HG02763 (cell line): ENCODE data around the gene CCDC88C.
A peak's percentile ranks its signal among the peaks of the same experiment; 100 is the strongest.

Source experiments
- ATAC-seq: cut with Tn5 transposase; IDR thresholded peaks from one replicate; pipeline ENCODE4 v1.9.1; 2021; ENCODE audit warnings: mild to moderate bottlenecking, moderate library complexity; ENCODE audit not compliant: unreplicated experiment

CCDC88C gene

GRCh38 chr14:91351512-91351862, 66.1 kb downstream of the CCDC88C start:
- ATAC-seq = no peak

- peak; percentile 55 for ATAC-seq
Observed at GRCh38 chr14:91350813-91351511, 66.7 kb downstream of the CCDC88C start.

DNA sequence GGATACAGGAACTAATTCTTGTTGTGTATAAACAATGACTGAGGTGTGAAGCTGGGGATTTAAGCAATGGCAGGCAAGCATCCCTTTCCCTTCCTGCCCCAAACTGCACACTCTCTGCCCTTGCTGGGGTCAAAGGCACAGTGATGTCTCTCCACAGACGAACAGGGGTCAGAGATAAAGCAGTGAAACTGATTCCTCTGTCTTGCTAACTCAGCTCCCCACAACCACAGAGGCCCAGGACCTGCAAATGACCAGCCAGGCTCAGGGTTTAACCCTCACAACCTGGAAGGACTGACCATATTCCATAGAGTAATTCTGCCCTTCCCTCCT, 67.2 kb downstream of the CCDC88C start:
- peak; percentile 1 for ATAC-seq

DNA sequence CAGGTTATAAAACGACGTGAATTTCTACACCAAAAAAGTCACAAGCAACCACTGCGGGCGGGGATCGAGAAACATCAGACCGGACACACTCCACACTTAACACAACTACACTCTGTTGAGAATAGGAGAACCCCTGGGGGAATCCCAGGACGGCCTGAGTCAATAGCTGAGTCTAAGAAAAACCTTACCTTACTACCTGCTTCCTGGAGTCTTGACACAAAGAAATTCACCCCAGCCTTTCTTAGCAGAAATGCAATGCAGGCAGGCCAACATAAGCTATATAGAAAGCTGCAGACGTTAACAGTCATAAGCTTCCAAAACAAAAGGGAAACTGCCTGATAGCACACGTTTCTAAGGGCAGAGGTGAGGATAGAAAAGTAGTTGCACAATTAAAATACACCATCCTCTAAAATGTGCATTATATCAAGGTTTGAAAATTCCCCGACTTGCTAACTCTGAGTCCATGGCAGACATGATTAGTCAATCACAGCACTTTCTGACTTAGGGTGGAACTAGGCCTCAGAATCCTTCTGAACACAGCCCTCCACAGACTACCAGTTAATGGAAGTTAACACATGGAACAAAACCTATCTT, 68.0 kb downstream of the CCDC88C start:
- ATAC-seq = peak; percentile 54

DNA sequence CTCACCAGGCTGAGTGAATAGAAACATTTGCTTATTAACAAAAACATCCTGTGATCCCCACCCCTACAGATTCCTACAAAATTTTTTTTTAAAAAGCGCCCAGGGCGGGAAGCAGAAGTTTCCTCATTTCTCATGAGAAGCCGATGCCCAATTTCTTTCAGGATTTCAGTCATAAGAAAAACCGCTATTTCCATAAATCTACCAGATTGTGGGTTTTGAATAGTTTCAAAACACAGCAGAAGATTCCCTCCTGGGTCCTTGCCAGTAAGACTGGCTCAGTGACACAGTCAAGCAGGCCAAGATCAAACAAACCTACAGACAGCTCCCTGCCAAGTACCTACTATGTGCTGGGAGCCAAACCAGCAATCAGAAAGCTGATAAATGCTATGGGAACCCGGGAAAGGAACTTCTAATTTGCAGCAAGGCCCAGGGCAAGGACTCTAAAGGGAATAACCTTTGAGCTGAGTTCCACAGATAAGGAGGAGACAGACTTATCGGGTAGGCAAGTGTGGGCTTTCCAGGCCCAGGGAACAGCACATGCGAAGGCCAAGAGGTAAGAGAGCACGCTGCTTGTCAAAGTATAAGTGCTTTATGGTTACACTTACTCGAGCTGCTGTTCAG, 68.7 kb downstream of the CCDC88C start:
- ATAC-seq = no peak

DNA sequence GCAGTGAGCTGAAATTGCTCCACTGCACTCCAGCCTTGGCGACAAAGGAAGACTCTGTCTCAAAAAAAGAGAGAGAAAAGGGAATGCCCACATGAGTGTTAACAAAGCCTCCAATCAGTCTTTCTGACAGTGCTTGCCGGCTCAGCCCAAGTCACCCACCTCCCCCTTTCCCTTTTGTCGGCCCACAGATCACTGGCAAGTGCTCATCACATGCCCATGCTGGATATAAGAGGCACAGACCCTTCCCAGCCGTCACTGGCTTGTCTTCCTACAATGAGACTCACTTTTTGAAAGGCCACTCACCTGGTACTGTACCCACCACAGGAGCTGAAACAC, 70.8 kb downstream of the CCDC88C start:
- ATAC-seq = no peak

GRCh38 chr14:91344096-91344495, 73.5 kb downstream of the CCDC88C start:
- no peak for ATAC-seq

GRCh38 chr14:91343051-91343450, 74.6 kb downstream of the CCDC88C start:
- ATAC-seq = no peak

DNA sequence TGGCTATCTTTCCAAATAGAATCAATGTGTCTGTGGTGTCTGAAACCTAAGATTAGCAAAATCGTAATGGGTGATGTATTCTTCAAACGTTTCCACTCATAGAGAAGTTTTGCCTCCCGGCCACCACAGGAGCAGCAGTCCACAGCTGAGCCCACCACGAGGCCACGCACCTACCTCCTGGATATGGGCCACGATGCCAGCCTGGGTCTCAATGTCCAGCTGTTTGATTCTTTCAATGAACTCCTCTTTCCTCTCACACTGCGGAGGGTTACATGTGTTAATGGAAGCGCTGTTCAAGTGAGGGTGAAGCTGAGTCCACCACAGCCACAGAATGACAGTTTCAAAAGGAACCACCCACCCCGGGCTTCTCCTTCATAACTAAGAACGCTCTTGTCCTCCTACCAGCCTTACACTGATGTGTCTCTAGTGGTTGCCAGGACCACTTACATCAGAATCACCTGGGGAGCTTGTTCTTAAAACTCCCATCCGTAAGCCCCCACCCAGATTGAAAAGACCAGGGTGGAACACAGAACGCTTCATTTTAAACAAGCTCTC, 75.3 kb downstream of the CCDC88C start:
- no peak for ATAC-seq

DNA sequence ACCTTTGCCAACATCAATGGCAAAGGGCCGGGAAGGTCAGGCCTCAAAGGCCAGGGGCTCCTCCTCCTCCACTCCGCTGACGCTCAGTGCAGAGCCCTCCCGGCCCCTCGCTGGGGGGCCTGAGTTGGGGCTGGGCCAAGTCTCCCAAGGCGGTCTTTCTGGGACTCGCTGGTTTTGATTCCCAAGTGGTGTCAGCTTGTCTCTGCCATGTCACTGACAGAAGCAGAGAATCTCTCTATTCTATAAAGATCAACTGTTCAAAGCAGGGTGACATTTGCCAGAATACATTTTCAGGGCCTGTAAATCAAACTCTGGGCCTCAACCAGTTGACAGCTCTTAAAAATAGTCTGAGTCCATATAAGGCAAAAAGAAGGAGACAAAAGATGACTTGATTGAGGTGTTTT, 75.9 kb downstream of the CCDC88C start:
- ATAC-seq = no peak

DNA sequence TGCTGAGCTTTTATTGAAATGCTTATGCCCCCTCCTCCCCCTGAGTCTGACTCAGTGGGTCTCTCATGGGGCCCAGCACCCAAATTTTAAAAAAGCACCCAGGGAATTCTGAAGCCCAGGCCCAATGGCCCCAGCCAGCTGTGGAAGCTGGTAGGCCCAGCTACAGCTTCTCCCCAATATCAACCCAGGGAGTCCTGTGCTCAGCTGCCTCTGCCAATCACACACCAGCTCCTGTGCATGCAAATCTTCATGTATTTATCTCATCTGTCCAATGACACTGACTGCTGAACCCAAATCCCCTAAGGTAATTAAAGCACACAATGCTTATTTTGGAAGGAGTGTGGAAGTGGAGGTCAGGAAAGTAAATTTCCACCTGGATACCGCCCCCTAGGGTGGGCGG, 76.3 kb downstream of the CCDC88C start:
- ATAC-seq = no peak

DNA sequence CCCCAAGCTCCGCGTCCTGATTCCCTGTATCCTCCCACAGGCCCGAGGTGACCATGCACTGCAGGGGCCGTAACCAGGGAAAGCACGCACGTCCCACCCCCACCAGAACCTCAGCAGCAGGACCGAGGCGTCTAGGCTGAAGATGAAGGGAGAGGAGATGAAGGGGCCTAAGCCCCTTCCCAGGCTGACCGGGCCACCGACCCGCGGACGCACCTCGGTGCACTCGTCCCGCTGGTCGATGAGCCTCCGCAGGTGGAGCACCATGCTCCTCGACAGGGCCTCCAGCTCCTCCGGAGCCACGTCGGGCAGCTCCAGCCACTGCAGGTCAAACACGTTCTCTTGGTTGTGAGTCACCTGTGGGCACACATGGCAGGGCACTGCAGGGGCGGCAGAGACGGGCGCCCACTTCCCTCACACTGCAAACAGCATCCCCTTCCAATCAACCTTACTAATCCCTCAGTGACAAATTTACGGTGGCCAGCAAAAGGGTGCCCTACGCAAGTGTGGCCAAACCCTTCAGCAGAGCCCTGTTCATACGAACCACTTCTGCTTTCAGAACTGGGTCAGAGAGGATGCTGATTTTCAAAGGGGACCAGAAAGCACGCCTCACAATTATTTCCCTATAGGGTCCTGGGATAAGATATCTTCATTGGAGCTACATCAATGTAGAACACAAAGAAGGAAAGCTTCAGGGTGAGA, 77.8 kb downstream of the CCDC88C start:
- no peak for ATAC-seq

GRCh38 chr14:91339076-91339475, 78.5 kb downstream of the CCDC88C start:
- ATAC-seq = no peak

GRCh38 chr14:91338379-91338778, 79.2 kb downstream of the CCDC88C start:
- ATAC-seq = no peak

- no peak for ATAC-seq
Observed at GRCh38 chr14:91337699-91338335, 79.8 kb downstream of the CCDC88C start.

DNA sequence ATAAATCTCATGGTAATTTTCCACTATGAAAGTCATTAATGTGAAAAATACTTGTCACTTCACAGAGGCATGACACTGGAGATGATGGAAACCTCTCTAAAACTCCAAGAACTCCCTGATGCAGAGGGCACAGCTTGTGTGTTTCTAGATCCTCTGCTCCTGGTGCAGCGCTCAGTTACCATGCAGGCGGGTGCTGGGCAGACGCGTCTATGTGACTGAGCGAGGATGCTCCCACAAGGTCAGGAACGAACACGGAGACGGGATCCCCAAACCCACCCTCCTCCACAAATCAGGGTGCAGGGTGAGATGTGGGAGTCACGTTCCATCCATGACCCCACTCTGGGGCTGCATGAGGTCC, 81.5 kb downstream of the CCDC88C start:
- no peak for ATAC-seq

- ATAC-seq = no peak
Observed at GRCh38 chr14:91335191-91336092, 82.2 kb downstream of the CCDC88C start.

GRCh38 chr14:91333650-91334039, 84.0 kb downstream of the CCDC88C start:
- ATAC-seq = no peak

GRCh38 chr14:91332986-91333649, 84.5 kb downstream of the CCDC88C start:
- ATAC-seq = no peak
